ENCODE measurements around the gene R3HDM4.
"Not testable (repeated sequence)": the region's sequence is repeated elsewhere in the genome, so short reads cannot be mapped to it uniquely, and the experiment has no call there.

R3HDM4 gene

DNA sequence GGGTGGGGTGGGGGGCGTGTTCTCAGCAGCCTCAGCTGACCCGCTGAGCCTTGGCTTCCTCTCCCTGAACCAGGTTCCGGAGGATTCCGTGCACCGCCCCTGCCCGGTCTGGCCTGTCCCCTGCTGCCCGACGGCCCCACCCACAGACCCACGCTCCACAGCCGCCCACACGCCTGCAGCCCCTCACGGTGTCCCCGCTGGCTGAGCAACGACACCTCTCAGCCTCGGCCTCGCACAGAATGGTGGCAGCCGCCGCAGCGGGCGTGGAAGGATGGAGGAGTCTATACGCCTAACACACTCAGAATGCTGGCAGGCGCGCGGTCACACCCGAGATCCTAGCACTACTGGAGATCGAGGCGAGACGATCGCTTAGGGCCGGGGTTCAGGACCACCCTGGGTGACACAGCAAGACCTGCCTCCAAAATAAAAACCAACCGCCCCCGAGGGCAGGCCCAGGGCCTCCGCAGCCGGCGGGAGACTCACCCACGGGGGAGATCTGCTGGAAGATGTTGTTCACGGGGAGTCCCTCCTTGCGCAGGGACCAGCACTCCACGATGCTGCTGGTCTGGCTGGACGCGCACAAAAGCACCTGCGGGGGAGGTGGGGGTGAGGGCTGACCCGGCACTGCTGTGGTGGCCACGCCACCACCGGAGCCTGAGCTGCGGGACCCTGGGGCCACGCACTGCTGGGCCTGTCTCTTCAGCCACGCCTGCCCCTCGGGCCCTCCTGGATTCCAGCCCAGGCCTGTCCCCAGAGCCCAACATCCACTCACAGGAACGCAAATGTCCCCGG lies 28.4 kb downstream of the R3HDM4 start:
- no peak overlapping the region for H3K4me3 ChIP-seq (ENCODE audit: control insufficient read depth, low read depth, low read length)
- TF ChIP-seq, protein P1, sequence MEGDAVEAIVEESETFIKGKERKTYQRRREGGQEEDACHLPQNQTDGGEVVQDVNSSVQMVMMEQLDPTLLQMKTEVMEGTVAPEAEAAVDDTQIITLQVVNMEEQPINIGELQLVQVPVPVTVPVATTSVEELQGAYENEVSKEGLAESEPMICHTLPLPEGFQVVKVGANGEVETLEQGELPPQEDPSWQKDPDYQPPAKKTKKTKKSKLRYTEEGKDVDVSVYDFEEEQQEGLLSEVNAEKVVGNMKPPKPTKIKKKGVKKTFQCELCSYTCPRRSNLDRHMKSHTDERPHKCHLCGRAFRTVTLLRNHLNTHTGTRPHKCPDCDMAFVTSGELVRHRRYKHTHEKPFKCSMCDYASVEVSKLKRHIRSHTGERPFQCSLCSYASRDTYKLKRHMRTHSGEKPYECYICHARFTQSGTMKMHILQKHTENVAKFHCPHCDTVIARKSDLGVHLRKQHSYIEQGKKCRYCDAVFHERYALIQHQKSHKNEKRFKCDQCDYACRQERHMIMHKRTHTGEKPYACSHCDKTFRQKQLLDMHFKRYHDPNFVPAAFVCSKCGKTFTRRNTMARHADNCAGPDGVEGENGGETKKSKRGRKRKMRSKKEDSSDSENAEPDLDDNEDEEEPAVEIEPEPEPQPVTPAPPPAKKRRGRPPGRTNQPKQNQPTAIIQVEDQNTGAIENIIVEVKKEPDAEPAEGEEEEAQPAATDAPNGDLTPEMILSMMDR (IDR thresholded peaks at IDR 0.05; ENCODE audit: control insufficient read depth, insufficient read depth, low read depth, low read length, missing control alignments): no peak
- DNase-seq (ENCODE audit: low read depth): no peak

DNA sequence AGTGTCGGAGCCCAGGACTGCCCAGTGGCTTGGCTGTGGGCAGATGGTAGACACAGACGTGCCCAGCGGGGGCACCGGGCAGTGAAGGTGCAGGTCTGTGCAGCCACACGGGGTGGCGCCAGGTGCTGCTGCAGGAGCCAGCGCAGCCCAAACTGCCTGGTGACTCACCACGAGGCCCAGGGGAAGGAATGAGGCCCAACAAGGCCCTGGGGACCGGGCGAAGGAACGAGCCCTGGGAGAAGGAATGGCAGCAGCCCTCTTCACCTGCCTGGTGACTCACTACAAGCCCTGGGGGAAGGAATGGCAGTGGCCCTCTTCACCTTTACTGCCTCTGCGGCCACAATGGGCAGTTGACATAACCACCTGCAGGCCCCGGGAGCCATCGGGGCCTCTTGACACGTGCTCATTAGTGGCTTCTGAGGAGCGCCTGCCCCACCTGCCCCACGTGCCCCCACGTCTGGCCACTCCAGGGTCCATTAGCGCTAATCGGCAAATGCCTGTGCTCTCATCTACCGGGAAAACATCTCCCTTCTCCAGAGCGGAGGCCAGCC lies 29.3 kb downstream of the R3HDM4 start:
- no peak for DNase-seq (ENCODE audit: low read depth)
- TF ChIP-seq, protein P1 (IDR thresholded peaks at IDR 0.05; ENCODE audit: control insufficient read depth, insufficient read depth, low read depth, low read length, missing control alignments): no peak
- no peak overlapping the region for H3K4me3 ChIP-seq (ENCODE audit: control insufficient read depth, low read depth, low read length)

DNA sequence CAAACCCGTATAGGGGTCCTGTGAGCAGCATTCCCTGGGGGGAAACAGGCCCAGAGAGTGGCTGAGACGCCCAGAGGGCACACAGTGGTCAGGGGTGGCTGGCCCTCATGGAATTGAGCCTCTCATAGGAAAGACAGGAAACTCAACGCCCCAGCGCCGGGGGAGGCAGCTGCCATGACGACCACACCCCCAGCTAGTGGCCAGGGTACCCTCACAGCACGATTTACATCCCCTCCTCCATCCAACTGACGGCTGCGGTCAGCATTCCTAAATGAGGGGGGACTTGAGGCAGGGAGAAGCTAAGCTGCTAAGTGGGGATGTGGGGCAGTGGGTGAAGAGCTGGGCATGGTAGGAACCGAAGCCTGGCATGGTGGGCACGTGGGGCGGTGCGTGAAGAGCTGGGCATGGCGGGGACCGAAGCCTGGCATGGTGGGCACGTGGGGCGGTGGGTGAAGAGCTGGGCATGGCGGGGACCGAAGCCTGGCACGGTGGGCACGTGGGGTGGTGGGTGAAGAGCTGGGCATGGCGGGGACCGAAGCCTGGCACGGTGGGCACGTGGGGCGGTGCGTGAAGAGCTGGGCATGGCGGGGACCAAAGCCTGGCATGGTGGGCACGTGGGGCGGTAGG lies 30.0 kb downstream of the R3HDM4 start:
- no peak for DNase-seq (ENCODE audit: low read depth)
- no peak overlapping the region for H3K4me3 ChIP-seq (ENCODE audit: control insufficient read depth, low read depth, low read length)
- TF ChIP-seq, protein P1 (IDR thresholded peaks at IDR 0.05; ENCODE audit: control insufficient read depth, insufficient read depth, low read depth, low read length, missing control alignments): no peak

DNA sequence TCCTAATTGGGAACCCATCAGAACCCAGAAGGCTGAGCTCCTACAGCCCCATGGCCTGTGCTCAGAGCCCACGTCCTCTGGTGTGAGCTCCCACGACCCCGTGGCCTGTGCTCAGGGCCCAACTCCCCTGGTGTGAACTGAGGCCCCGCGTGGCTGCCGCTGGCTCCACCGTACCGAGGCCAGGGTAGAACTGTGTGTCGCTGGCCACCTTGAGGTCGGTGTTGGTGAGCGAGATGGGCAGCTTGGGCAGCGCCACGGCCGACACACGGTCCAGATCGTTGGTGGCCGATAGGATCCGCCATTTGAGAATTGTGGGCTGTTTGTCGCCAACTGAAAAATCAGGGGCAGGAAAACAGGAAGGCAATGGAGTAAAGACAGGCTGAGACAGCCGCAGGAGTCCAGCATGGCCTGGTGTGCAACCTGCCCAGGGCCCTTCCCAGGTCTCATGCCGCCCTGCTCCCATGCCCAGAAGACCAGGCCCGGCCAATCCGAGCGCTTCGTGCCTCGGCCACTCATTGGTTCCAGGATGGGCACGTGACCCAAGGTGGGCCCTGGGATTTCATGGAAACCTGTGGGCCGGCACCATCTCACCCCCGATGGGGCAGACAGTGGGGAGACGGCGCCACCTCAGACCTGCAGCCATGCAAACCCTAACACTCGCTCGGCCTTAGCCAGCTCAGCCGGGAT lies 31.5 kb downstream of the R3HDM4 start:
- TF ChIP-seq, protein P1 (IDR thresholded peaks at IDR 0.05; ENCODE audit: control insufficient read depth, insufficient read depth, low read depth, low read length, missing control alignments): no peak
- H3K4me3 ChIP-seq (ENCODE audit: control insufficient read depth, low read depth, low read length): no peak overlapping the region
- DNase-seq (ENCODE audit: low read depth): no peak

DNA sequence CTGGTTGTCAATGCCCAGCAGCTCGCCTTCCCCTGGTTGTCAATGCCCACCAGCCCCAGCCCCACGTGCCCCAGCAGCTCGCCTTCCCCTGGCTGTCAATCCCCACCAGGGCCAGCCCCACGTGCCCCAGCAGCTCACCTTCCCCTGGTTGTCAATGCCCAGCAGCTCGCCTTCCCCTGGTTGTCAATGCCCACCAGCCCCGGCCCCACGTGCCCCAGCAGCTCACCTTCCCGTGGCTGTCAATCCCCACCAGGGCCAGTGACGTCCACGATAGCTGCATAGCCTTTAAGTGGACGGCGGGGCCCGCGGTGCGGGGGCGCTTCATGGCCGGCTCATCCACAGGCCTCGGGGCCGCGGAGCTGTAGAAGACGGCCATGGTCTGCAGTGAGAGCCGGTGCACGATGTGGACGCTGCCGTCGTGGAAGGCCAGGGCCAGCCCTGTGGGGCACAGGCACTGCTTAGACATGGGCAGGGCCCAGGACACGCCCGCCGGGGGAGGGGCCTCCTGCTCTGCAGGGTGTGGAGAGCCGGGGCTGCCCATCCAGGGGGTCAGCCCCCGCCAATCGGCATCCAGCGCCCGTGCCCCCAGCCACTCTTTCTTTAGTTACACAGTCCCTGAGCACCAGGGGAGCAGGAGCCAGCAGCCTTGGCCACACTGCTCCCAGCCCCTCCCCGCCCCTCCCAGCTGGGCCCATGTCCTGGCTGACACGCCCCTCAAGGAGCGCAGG lies 33.1 kb downstream of the R3HDM4 start:
- no peak overlapping the region for H3K4me3 ChIP-seq (ENCODE audit: control insufficient read depth, low read depth, low read length)
- TF ChIP-seq, protein P1 (IDR thresholded peaks at IDR 0.05; ENCODE audit: control insufficient read depth, insufficient read depth, low read depth, low read length, missing control alignments): no peak
- DNase-seq (ENCODE audit: low read depth): no peak

DNA sequence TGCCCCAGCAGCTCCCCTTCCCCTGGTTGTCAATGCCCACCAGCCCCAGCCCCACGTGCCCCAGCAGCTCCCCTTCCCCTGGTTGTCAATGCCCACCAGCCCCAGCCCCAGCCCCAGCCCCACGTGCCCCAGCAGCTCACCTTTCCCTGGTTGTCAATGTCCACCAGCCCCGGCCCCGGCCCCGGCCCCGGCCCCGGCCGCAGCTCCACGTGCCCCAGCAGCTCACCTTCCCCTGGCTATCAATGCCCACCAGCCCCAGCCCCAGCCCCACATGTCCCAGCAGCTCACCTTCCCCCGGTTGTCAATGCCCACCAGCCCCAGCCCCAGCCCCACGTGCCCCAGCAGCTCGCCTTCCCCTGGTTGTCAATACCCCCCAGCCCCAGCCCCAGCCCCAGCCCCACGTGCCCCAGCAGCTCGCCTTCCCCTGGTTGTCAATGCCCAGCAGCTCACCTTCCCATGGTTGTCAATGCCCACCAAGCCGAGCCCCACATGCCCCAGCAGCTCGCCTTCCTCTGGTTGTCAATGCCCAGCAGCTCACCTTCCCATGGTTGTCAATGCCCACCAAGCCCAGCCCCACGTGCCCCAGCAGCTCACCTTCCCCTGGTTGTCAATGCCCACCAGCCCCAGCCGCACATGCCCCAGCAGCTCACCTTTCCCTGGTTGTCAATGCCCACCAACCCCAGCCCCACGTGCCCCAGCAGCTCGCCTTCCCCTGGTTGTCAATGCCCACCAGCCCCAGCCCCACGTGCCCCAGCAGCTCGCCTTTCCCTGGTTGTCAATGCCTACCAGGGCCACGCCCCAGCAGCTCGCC lies 34.1 kb downstream of the R3HDM4 start:
- not testable (repeated sequence) for H3K4me3 ChIP-seq (ENCODE audit: control insufficient read depth, low read depth, low read length); DNase-seq (ENCODE audit: low read depth)

DNA sequence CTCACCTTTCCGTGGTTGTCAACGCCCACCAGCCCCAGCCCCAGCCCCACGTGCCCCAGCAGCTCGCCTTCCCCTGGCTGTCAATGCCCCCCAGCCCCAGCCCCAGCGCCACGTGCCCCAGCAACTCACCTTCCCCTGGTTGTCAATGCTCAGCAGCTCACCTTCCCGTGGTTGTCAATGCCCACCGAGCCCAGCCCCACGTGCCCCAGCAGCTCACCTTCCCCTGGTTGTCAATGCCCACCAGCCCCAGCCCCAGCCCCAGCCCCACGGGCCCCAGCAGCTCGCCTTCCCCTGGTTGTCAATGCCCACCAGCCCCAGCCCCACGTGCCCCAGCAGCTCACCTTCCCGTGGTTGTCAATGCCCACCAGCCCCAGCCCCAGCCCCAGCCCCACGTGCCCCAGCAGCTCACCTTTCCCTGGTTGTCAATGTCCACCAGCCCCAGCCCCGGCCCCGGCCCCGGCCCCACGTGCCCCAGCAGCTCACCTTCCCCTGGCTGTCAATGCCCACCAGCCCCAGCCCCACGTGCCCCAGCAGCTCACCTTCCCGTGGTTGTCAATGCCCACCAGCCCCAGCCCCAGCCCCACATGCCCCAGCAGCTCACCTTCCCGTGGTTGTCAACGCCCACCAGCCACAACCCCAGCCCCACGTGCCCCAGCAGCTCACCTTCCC lies 34.9 kb downstream of the R3HDM4 start:
- not testable (repeated sequence) for H3K4me3 ChIP-seq (ENCODE audit: control insufficient read depth, low read depth, low read length); DNase-seq (ENCODE audit: low read depth)

All from AG09309 (cell line).